Measurements from ENCODE around the gene ADRM1.

The ADRM1 gene

GRCh38 chr20:62309947-62310756, 7.4 kb downstream of the ADRM1 start:
- DNase-seq (ENCODE audit: low read depth in 2 of 2) = no peak
- H3K4me3 ChIP-seq (replicated peaks in 1 of 2; ENCODE audit: low read depth in 2 of 2, low read length in 2 of 2) = no peak overlapping the region
- no peak for TF ChIP-seq CTCF (IDR thresholded peaks at IDR 0.05; ENCODE audit: low read depth, low read length)

- no peak for TF ChIP-seq CTCF (IDR thresholded peaks at IDR 0.05; ENCODE audit: low read depth, low read length)
- DNase-seq (ENCODE audit: low read depth in 2 of 2) = no peak
- no peak overlapping the region for H3K4me3 ChIP-seq (replicated peaks in 1 of 2; ENCODE audit: low read depth in 2 of 2, low read length in 2 of 2)
Observed at GRCh38 chr20:62310757-62311121, 7.9 kb downstream of the ADRM1 start.

GRCh38 chr20:62311150-62311549, 8.4 kb downstream of the ADRM1 start:
- DNase-seq (ENCODE audit: low read depth in 2 of 2) = no peak
- no peak overlapping the region for H3K4me3 ChIP-seq (replicated peaks in 1 of 2; ENCODE audit: low read depth in 2 of 2, low read length in 2 of 2)
- TF ChIP-seq CTCF (IDR thresholded peaks at IDR 0.05; ENCODE audit: low read depth, low read length) = no peak

GRCh38 chr20:62311832-62312661, 9.2 kb downstream of the ADRM1 start:
- TF ChIP-seq CTCF (IDR thresholded peaks at IDR 0.05; ENCODE audit: low read depth, low read length) = no peak
- no peak for DNase-seq (ENCODE audit: low read depth in 2 of 2)
- H3K4me3 ChIP-seq (replicated peaks in 1 of 2; ENCODE audit: low read depth in 2 of 2, low read length in 2 of 2) = no peak overlapping the region

- H3K4me3 ChIP-seq (replicated peaks in 1 of 2; ENCODE audit: low read depth in 2 of 2, low read length in 2 of 2) = no peak overlapping the region
- no peak for TF ChIP-seq CTCF (IDR thresholded peaks at IDR 0.05; ENCODE audit: low read depth, low read length)
- DNase-seq (ENCODE audit: low read depth in 2 of 2) = no peak
Observed at GRCh38 chr20:62312662-62312977, 9.8 kb downstream of the ADRM1 start.

GRCh38 chr20:62313021-62313420, 10.2 kb downstream of the ADRM1 start:
- no peak overlapping the region for H3K4me3 ChIP-seq (replicated peaks in 1 of 2; ENCODE audit: low read depth in 2 of 2, low read length in 2 of 2)
- DNase-seq (ENCODE audit: low read depth in 2 of 2) = no peak
- no peak for TF ChIP-seq CTCF (IDR thresholded peaks at IDR 0.05; ENCODE audit: low read depth, low read length)
